Esophagus muscularis mucosa (tissue), 4 donors: ENCODE measurements around the gene CCNF.

Experiments used
- CTCF ChIP-seq, 3 experiments: fragments of 200-600 bp in 2 of 3; fragments of 450-650 bp in 1 of 3; sonication (generic) in 2 of 3; IDR thresholded peaks; one replicate each; pipeline ENCODE4 v1.5.1; 2017 to 2019; ENCODE audit warnings: antibody characterized with exemption in 3 of 3, mild to moderate bottlenecking in 2 of 3, moderate library complexity in 1 of 3
- EP300 ChIP-seq: sonication (generic); formaldehyde crosslinking; IDR thresholded peaks from one replicate; pipeline ENCODE4 v1.6.1; 2017; ENCODE audit warnings: antibody characterized with exemption
- POLR2AphosphoS5 ChIP-seq, 2 donors: sonication (generic); formaldehyde crosslinking; IDR thresholded peaks; one replicate each; pipeline ENCODE4 v1.6.1; 2017; ENCODE audit warnings: antibody characterized with exemption in 2 of 2

GRCh38 chr16:2495041-2495440 is 65.8 kb downstream of the CCNF start:
- TF ChIP-seq CTCF (IDR thresholded peaks at IDR 0.05), result no peak
- no peak for TF ChIP-seq POLR2AphosphoS5 (IDR thresholded peaks at IDR 0.05)
- no peak for TF ChIP-seq EP300
